Uterus (tissue), 2 donors: ENCODE results near the gene PER2.

Experiments
- POLR2A ChIP-seq, 2 donors: fragments of 450-650 bp; IDR thresholded peaks; one replicate each; pipeline ENCODE4 v1.6.1; 2016; ENCODE audit warnings: antibody characterized with exemption in 2 of 2, mild to moderate bottlenecking in 1 of 2, moderate library complexity in 1 of 2
- TF ChIP-seq, protein P1 (sequence below), 4 experiments: fragments of 200-600 bp in 2 of 4; fragments of 450-650 bp in 2 of 4; sonication (generic) in 2 of 4; IDR thresholded peaks; one replicate each; pipeline ENCODE4 v1.5.1; 2016 to 2019; ENCODE audit warnings: antibody characterized with exemption in 4 of 4, mild to moderate bottlenecking in 2 of 4, moderate library complexity in 1 of 4

DNA sequence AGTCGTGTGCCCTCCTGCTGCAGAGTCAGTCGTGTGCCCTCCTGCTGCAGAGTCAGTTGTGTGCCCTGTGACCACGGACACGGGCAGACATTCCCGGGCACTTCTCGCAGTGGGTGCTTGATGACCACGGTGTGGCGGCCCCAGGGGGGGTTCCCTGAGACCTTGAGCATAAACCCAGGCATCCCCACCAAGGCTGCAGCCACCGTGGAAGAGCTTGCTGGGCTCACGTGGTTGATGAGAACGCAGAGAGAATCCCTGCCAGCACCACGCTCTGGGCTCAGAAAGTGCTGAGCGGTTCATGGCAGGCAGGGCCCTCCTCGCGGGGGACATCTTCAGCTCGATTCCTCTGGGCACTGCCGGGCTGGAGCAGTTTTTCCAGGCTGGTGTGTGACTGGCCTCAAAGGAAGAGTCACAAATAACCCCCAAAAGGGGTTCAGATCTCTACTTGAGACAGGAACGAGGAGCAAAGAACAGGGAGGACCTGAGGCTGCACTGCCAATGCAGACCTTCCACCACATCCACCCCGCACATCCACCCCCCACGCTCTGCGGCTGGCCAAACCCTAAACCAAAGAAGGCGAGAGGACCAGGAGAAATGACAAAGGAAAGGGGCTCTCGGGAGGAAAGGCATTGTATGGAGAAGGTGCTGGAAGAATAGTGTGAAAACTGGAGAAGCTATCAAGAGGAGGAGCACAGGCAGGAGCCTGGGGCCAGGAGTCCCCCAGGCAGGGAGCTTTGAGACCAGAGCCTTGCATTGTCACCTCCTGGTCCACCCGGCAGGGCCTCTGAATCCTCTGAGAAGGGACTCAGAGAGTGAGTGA is 8.4 kb upstream of the PER2 start:
- TF ChIP-seq, protein P1, sequence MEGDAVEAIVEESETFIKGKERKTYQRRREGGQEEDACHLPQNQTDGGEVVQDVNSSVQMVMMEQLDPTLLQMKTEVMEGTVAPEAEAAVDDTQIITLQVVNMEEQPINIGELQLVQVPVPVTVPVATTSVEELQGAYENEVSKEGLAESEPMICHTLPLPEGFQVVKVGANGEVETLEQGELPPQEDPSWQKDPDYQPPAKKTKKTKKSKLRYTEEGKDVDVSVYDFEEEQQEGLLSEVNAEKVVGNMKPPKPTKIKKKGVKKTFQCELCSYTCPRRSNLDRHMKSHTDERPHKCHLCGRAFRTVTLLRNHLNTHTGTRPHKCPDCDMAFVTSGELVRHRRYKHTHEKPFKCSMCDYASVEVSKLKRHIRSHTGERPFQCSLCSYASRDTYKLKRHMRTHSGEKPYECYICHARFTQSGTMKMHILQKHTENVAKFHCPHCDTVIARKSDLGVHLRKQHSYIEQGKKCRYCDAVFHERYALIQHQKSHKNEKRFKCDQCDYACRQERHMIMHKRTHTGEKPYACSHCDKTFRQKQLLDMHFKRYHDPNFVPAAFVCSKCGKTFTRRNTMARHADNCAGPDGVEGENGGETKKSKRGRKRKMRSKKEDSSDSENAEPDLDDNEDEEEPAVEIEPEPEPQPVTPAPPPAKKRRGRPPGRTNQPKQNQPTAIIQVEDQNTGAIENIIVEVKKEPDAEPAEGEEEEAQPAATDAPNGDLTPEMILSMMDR (IDR thresholded peaks at IDR 0.05): no peak
- TF ChIP-seq POLR2A (IDR thresholded peaks at IDR 0.05): no peak
